MM.1S (cell line): ENCODE data around the gene PDE4DIP.
"Not testable (repeated sequence)": the region's sequence is repeated elsewhere in the genome, so short reads cannot be mapped to it uniquely, and the experiment has no call there.

Source experiments
- DNase-seq: peaks from one replicate; pipeline ENCODE4 v3.0.0-alpha.2; 2015
- H2AFZ ChIP-seq: fragments of 300-600 bp; sonication (generic); 2 replicates; pipeline ENCODE4 v1.6.0; 2016; ENCODE audit warnings: antibody characterized with exemption, low read length
- H3F3A ChIP-seq: fragments of 300-600 bp; sonication (generic); 2 replicates; pipeline ENCODE4 v1.6.1; 2016; ENCODE audit warnings: mild to moderate bottlenecking, antibody characterized with exemption, low read length, moderate library complexity, mixed read lengths; ENCODE audit not compliant: insufficient read depth
- H3K27ac ChIP-seq: fragments of 300-600 bp; sonication (generic); 2 replicates; pipeline ENCODE4 v1.5.1; 2016; ENCODE audit warnings: mild to moderate bottlenecking, low read length
- H3K27me3 ChIP-seq: fragments of 300-600 bp; sonication (generic); replicated peaks from 2 replicates; pipeline ENCODE4 v1.6.0; 2016; ENCODE audit warnings: low read length; ENCODE audit not compliant: insufficient read depth
- H3K36me3 ChIP-seq: fragments of 300-600 bp; sonication (generic); replicated peaks from 2 replicates; pipeline ENCODE4 v1.6.1; 2016; ENCODE audit warnings: mild to moderate bottlenecking, low read length, mixed read lengths; ENCODE audit not compliant: insufficient read depth
- H3K4me1 ChIP-seq: fragments of 300-600 bp; sonication (generic); 2 replicates; pipeline ENCODE4 v1.6.1; 2016; ENCODE audit warnings: low read length, mixed read lengths
- H3K4me2 ChIP-seq: fragments of 300-600 bp; sonication (generic); 2 replicates; pipeline ENCODE4 v1.6.0; 2016; ENCODE audit warnings: low read depth, low read length
- H3K4me3 ChIP-seq: fragments of 300-600 bp; sonication (generic); 2 replicates; pipeline ENCODE4 v1.5.1; 2016; ENCODE audit warnings: low read length, mixed read lengths
- H3K79me2 ChIP-seq: fragments of 300-600 bp; sonication (generic); 2 replicates; pipeline ENCODE4 v1.6.1; 2016; ENCODE audit warnings: mixed run types, low read length, mixed read lengths
- H3K9ac ChIP-seq: fragments of 300-600 bp; sonication (generic); 2 replicates; pipeline ENCODE4 v1.6.1; 2016; ENCODE audit warnings: low read length, mixed read lengths
- H3K9me2 ChIP-seq: fragments of 300-600 bp; sonication (generic); replicated peaks from 2 replicates; pipeline ENCODE4 v1.6.1; 2016; ENCODE audit warnings: mild to moderate bottlenecking, low read length, mixed read lengths; ENCODE audit not compliant: insufficient read depth
- H3K9me3 ChIP-seq: fragments of 300-600 bp; sonication (generic); replicated peaks from 2 replicates; pipeline ENCODE4 v1.6.1; 2016; ENCODE audit warnings: mild to moderate bottlenecking, low read length, mixed read lengths; ENCODE audit not compliant: insufficient read depth
- H4K20me1 ChIP-seq: fragments of 300-600 bp; sonication (generic); 2 replicates; pipeline ENCODE4 v1.6.1; 2016; ENCODE audit warnings: mild to moderate bottlenecking, low read length, moderate library complexity, mixed read lengths; ENCODE audit not compliant: insufficient read depth

Gene PDE4DIP

DNA sequence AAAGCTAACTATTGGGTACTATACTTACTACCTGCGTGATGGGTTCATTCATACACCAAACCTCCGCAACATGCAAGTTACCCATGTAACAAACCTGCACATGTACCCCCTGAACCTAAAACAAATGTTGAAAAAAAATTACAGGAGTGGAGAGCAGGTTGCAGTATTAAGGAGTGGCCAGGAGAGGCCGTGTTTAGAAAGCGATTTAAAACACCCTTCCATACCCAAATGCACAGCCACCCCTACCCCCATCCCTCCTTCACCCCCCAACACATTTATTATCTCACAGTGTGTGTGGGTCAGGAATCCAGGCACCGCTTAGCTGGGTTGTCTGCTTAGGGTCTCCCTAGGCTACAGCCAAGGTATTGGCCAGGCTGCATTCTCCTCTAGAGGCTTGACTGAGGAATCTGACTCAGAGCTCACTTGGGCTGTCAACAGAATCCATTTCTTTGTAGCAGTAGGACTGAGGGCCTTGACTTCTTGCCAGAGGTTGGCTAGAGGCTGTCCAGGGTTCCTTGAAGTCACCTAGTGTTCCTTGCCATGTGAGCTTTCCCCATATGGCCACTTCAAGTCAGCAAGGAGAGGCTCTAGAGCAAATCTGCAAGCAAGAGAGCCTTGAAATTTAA, 67.2 kb downstream of the PDE4DIP start:
- H3K79me2 ChIP-seq, H3K4me2 ChIP-seq, H4K20me1 ChIP-seq, H3K27me3 ChIP-seq, H3K4me3 ChIP-seq, H2AFZ ChIP-seq, H3K27ac ChIP-seq, H3K36me3 ChIP-seq, H3K9me3 ChIP-seq, H3K4me1 ChIP-seq, H3F3A ChIP-seq, H3K9me2 ChIP-seq, H3K9ac ChIP-seq, DNase-seq: not testable (repeated sequence)

GRCh38 chr1:148916222-148916621, 72.0 kb downstream of the PDE4DIP start:
- not testable (repeated sequence) for H3K79me2 ChIP-seq, H3K4me3 ChIP-seq, H3K4me2 ChIP-seq, H3F3A ChIP-seq, H3K27me3 ChIP-seq, H3K27ac ChIP-seq, H3K9me2 ChIP-seq, H4K20me1 ChIP-seq, H3K36me3 ChIP-seq, H2AFZ ChIP-seq, H3K4me1 ChIP-seq, DNase-seq, H3K9me3 ChIP-seq, H3K9ac ChIP-seq

- H3K9me3 ChIP-seq, H4K20me1 ChIP-seq, H2AFZ ChIP-seq, H3K4me3 ChIP-seq, H3K4me1 ChIP-seq, DNase-seq, H3K79me2 ChIP-seq, H3K4me2 ChIP-seq, H3F3A ChIP-seq, H3K27me3 ChIP-seq, H3K9me2 ChIP-seq, H3K36me3 ChIP-seq, H3K9ac ChIP-seq: not testable (repeated sequence)
- peak overlapping the region; percentile 21; the same call in 1 of the 2 replicates for H3K27ac ChIP-seq
Observed at GRCh38 chr1:148916695-148917348, 72.6 kb downstream of the PDE4DIP start.

- not testable (repeated sequence) for H4K20me1 ChIP-seq, H3K9me3 ChIP-seq, H3K4me1 ChIP-seq, H3K9me2 ChIP-seq, H3K4me3 ChIP-seq, H2AFZ ChIP-seq, H3F3A ChIP-seq, H3K79me2 ChIP-seq, H3K36me3 ChIP-seq, H3K27me3 ChIP-seq, H3K9ac ChIP-seq
- peak overlapping the region; percentile 69 for H3K27ac ChIP-seq
- peak overlapping the region; percentile 55; the same call in 1 of the 2 replicates for H3K4me2 ChIP-seq
- DNase-seq: peak; percentile 1
Observed at GRCh38 chr1:148918836-148919447, 74.7 kb downstream of the PDE4DIP start.

GRCh38 chr1:148921047-148921446, 76.8 kb downstream of the PDE4DIP start:
- H3F3A ChIP-seq, H3K9ac ChIP-seq, H3K79me2 ChIP-seq, H3K9me2 ChIP-seq, H2AFZ ChIP-seq, DNase-seq, H3K9me3 ChIP-seq, H3K4me1 ChIP-seq, H3K36me3 ChIP-seq, H3K27me3 ChIP-seq, H3K4me3 ChIP-seq, H4K20me1 ChIP-seq, H3K4me2 ChIP-seq, H3K27ac ChIP-seq: not testable (repeated sequence)

DNA sequence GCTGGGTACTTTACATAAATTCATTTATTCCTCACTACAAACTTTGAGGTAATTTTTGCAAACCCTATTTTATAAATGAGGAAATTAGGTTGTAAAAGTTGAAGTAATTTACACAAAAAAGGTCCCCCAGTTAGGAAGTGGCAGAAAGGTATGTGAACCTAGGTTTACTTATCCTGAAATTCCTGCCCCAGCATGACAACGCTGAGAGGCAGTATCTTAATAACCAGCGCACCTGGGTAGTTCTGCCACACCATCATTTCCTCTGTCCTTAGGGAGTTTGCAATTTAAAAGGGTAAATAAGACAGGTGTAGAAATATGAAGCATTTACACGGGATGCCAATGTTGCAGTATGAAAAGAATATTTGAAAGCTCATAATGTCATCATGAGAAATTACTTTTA, 79.6 kb downstream of the PDE4DIP start:
- H3K9ac ChIP-seq, H4K20me1 ChIP-seq, H3F3A ChIP-seq, H2AFZ ChIP-seq, H3K4me2 ChIP-seq, H3K79me2 ChIP-seq, H3K27me3 ChIP-seq, H3K4me1 ChIP-seq, H3K4me3 ChIP-seq, H3K9me3 ChIP-seq, H3K27ac ChIP-seq, DNase-seq, H3K9me2 ChIP-seq, H3K36me3 ChIP-seq: not testable (repeated sequence)

- H3K9me2 ChIP-seq, DNase-seq, H3F3A ChIP-seq, H3K9me3 ChIP-seq, H3K79me2 ChIP-seq, H3K36me3 ChIP-seq, H3K27ac ChIP-seq, H3K27me3 ChIP-seq, H3K4me1 ChIP-seq, H2AFZ ChIP-seq, H4K20me1 ChIP-seq, H3K4me2 ChIP-seq, H3K4me3 ChIP-seq, H3K9ac ChIP-seq: not testable (repeated sequence)
Observed at GRCh38 chr1:148927645-148928044, 83.4 kb downstream of the PDE4DIP start.

- not testable (repeated sequence) for H3K9me3 ChIP-seq, H3K4me1 ChIP-seq, H3K4me2 ChIP-seq, H3F3A ChIP-seq, H4K20me1 ChIP-seq, H3K27ac ChIP-seq, H3K4me3 ChIP-seq, H3K9ac ChIP-seq, H2AFZ ChIP-seq, H3K27me3 ChIP-seq, H3K36me3 ChIP-seq, H3K9me2 ChIP-seq, H3K79me2 ChIP-seq
- peak; percentile 5 for DNase-seq
Observed at GRCh38 chr1:148929253-148929652, 85.0 kb downstream of the PDE4DIP start.
